MG63 (cell line): ENCODE measurements around the gene C6orf62. TPM values are rescaled to one million over a fixed set of nuclear protein-coding genes. Genes with fewer than 3 reads are reported as not detected.
A peak's percentile ranks its signal among the peaks of the same experiment; 100 is the strongest.
"Not testable (repeated sequence)": the region's sequence is repeated elsewhere in the genome, so short reads cannot be mapped to it uniquely, and the experiment has no call there.

ENCODE experiments used
- DNase-seq: peaks from one replicate; pipeline ENCODE4 v3.0.0-alpha.2; 2020
- H3K27me3 ChIP-seq: fragments of 250-450 bp; sonication (Bioruptor Pico); 2 replicates; pipeline ENCODE4 v1.5.1; 2020; ENCODE audit warnings: mild to moderate bottlenecking, moderate library complexity
- H3K36me3 ChIP-seq: fragments of 250-450 bp; sonication (Bioruptor Pico); 2 replicates; pipeline ENCODE4 v1.5.1; 2020; ENCODE audit warnings: mild to moderate bottlenecking, moderate library complexity
- H3K4me3 ChIP-seq: fragments of 250-450 bp; sonication (Bioruptor Pico); 2 replicates; pipeline ENCODE4 v1.5.1; 2020; ENCODE audit warnings: mild to moderate bottlenecking, moderate library complexity
- H3K9me3 ChIP-seq: fragments of 250-450 bp; sonication (Bioruptor Pico); 2 replicates; pipeline ENCODE4 v1.5.1; 2020; ENCODE audit warnings: mild to moderate bottlenecking, moderate library complexity
- total RNA-seq: library from RNA; depleted of rRNA; stranded (reverse); fragments of >200 nt; shearing (Covaris generic); gene quantifications from 2 replicates; pipeline ENCODE4 v1.2.3, GENCODE V29; 2014; ENCODE audit warnings: low replicate concordance; rRNA removed

C6orf62 gene
- total RNA-seq: 59.1 and 89.8 TPM in 2 replicates

DNA sequence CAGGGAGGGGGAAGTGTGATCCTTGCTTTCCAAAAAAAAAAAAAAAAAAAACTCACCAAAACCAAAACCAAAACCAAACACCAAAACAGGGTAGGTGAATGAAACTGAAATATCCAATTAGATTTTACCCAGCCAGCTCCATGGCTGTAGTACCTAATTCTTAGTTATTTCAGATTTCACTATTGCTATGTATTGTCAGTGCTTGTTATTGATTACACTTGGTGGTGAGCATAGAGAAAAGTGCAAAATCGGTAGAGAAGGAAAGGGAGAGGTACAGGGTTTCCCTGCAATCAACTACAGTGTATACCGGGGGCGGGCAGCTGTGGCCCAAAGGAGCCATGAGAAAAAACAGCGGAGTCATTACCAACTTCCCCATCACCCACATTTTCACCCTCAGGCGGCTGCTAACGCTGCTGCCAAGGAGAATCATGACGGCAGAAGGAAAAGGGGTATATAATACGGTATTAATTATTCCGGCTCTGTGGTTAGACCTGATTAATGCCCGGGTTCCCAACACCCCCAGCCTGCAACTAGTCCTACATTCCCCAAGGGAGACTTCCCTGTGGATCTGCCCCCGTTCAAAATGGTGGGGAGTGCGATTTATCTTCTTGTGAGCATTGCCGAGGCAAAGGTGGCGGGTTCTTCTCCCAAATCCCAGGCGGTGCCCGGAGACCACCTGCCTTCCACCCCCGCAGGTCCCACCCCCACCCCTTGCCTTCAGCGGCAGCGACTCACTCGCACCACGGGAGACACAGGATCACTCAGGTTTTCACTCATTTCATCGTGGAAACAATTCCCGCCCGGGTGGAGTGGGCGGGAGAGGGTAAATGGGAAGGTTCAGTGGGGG, at the start of gene C6orf62:
Gene C6orf62 (minus strand): TSS at position 30 of the 847 bp plus-strand sequence. CDS start 486 bp downstream, outside the sequence.
- DNase-seq: no peak
- peaks cover 46% of the 10 kb centered on the region for H3K36me3 ChIP-seq
- peak within 1 kb of the TSS; percentile 87 for H3K4me3 ChIP-seq
- no peaks in the 10 kb centered on the region for H3K9me3 ChIP-seq
- H3K27me3 ChIP-seq: no peaks in the 10 kb centered on the region

DNA sequence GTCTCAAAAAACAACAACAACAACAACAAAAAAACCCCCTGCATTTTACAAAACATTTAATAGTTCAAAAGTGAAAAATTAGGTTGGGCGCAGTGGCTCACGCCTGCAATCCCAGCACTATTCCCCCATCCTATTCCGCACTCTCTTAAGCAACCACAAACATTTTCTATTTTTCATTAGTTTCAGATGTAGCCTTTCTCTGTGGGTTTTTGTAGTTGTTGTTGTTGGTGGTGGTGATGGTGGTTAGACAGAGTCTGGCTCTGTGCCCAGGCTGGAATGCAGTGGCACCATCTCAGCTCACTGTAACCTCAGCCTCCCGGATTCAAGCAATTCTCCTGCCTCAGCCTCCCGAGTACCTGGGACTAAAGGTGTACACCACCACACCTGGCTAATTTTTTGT, 49.4 kb upstream of the C6orf62 start:
- Histone ChIP-seq H3K36me3 (no peaks in the 10 kb centered on the region), H3K27me3 (no peaks in the 10 kb centered on the region), H3K9me3 (no peaks in the 10 kb centered on the region), H3K4me3 (no peak overlapping the region)
- no peak for DNase-seq

DNA sequence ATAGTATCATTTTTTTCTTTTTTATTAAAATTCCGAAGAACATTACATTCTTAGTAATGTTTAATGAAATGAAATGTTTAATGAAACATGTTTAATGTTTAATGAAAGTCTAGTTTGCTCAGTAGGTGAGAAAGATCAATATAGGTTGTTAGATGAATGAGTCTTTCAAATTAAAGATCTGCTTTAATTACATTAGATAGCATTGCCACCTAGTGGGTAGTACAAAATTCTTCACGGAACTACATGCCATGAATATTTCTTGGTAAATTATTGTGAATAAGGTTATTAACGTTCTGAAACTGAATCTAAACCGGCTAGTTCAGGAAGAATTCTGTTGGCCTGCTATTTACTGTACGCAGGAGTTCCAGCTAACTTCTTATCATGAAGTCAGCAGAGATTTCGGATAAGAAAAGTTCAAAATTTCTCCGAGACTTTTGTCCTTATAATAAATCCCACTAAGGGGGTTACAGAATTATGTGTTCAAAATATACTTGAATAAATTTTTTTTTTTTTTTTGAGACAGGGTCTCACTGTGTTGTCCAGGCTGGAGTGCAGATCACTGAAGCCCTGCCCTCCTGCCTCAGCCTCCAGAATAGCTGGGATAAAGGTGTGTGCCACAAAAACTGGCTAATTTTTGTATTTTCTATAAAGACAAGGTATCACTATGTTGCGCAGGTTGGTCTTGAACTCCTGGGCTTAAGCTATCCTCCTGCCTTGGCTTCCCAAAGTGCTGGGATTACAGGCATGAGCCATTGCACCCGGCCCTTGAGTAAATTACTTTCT, 47.9 kb upstream of the C6orf62 start:
- DNase-seq: no peak
- Histone ChIP-seq H3K27me3 (no peaks in the 10 kb centered on the region), H3K4me3 (no peak overlapping the region), H3K36me3 (no peaks in the 10 kb centered on the region), H3K9me3 (no peaks in the 10 kb centered on the region)

DNA sequence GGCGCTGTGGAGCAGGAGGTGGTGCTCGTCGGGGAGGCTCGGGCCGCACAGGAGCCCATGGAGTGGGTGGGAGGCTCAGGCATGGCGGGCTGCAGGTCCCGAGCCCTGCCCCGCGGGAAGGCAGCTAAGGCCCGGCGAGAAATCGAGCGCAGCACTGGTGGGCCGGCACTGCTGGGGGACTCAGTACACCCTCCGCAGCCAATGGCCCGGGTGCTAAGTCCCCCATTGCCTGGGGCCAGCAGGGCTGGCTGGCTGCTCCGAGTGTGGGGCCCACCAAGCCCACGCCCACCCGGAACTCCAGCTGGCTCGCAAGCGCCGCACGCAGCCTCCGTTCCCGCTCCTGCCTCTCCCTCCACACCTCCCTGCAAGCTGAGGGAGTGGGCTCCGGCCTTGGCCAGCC, 47.0 kb upstream of the C6orf62 start:
- H3K9me3 ChIP-seq, H3K27me3 ChIP-seq, DNase-seq, H3K36me3 ChIP-seq, H3K4me3 ChIP-seq: not testable (repeated sequence)

DNA sequence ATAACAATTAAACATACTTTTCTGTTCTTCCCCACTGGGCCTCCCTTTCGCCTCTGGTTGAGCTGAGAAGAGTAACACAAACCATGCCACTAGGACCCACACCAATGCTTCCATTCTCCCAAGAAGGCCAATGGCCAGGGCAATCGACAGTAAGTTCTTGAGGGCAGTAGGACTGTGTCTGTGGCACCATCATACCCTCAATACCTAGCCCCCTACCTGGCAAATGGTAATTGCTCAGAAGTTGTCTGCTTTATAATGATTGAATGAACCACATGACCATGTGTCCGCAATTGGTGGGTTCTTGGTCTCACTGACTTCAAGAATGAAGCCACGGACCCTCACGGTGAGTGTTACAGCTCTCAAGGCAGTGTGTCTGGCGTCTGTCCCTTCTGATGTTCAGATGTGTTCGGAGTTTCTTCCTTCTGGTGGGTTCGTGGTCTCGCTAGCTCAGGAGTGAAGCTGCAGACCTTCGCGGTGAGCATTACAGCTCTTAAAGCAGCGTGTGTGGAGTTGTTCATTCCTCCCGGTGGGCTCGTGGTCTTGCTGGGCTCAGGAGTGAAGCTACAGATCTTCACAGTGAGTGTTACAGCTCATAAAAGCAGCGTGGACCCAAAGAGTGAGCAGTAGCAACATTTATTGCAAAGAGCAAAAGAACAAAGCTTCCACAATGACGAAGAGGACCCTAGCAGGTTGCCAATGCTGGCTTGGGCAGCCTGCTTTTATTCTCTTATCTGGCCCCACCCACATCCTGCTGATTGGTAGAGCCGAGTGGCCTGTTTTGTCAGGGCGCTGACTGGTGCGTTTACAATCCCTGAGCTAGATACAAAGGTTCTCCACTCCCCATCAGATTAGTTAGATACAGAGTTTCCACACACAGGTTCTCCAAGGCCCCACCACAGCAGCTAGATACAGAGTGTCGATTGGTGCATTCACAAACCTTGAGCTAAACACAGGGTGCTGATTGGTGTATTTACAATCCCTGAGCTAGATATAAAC, 46.2 kb upstream of the C6orf62 start:
- not testable (repeated sequence) for H3K4me3 ChIP-seq, H3K36me3 ChIP-seq, H3K9me3 ChIP-seq, DNase-seq, H3K27me3 ChIP-seq

DNA sequence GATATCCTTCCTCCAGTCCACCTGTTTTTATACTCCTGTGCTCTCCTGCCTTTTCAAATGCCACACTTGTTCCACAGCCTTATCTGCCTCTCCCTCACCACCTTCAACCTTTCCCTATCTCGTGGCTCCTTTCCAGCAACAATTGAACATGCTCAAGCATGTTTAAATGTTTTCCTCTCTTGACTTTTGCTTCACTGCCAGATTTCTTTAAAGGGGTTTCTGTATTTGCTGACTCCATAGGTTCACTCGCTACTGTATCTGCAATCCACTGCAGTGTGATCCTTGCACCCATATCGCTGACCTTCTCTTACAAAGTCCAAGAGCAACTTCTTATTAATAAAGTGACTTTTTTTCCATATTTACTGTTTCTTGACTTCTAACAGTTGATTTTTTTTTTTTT, 44.6 kb upstream of the C6orf62 start:
- no peaks in the 10 kb centered on the region for H3K27me3 ChIP-seq
- no peaks in the 10 kb centered on the region for H3K9me3 ChIP-seq
- H3K4me3 ChIP-seq: no peak overlapping the region
- no peak for DNase-seq
- no peaks in the 10 kb centered on the region for H3K36me3 ChIP-seq

DNA sequence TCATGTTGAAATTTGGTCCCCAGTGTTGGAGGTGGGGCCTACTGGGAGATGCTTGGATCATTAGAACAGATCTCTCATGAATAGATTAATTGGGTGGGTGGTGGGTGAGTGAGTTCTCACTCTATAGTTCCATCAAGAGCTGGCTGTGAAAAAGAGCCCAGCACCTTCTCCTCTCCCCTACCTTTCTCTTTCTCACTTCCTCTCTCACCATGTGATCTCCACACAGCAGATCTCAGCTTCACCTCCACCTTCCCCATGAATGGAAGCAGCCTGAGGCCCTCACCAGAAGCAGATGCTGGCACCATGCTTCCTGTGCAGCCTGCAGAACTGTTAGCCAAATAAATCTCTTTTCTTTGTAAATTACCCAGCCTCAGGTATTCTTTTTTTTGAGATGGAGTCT, 42.9 kb upstream of the C6orf62 start:
- Histone ChIP-seq H3K27me3 (no peaks in the 10 kb centered on the region), H3K36me3 (no peaks in the 10 kb centered on the region), H3K4me3 (no peak overlapping the region), H3K9me3 (no peaks in the 10 kb centered on the region)
- DNase-seq: no peak

DNA sequence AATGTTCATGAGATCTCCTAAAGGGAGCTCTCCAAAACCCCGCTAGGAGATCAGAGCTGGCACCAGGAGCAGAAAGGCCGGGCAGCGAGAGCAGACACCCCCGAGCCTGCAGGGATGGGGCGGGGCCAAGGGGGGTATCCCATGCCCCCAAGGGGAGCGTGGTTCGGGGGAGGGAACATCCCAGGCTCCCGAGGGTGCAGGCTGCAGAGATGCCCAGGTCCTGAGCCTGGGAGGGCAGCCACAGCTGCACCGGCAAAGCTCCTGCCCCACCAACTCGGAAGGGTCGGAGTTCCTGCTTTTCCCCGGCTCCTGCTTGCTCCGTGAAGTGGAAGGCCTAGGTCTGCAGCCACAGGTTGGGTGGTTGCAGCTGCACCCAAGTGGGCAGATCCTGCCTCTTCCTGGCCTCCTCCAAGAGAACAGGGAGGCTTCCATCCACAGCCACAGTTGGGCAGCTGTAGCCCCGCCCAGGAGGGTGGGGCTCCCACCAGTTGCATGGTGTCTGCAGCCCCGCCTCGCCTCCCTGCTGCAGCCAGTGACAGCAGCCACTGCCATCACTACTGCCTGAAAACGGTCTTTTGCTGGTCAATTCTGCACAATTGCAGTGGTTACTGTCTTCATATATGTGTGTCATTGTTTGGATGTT, 42.4 kb upstream of the C6orf62 start:
- H3K4me3 ChIP-seq: no peak overlapping the region
- no peaks in the 10 kb centered on the region for H3K36me3 ChIP-seq
- H3K9me3 ChIP-seq: no peaks in the 10 kb centered on the region
- no peaks in the 10 kb centered on the region for H3K27me3 ChIP-seq
- peak; percentile 15 for DNase-seq

DNA sequence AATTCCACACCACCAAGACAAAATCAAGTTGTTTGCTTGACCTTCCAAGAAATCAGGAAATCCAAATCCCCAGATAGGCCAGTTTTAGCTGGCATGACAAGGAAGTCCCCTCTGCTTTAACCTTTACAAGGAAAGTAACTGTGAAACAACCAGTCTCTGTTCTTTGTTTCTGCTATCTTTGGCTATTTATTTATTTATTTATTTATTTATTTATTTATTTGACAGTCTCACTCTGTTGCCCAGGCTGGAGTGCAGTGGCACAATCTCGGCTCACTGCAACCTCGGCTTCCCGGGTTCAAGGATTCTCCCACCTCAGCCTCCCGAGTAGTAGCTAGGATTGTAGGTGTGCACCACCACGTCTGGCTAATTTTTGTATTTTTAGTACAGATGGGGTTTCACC, 41.3 kb upstream of the C6orf62 start:
- Histone ChIP-seq H3K9me3 (no peaks in the 10 kb centered on the region), H3K27me3 (no peaks in the 10 kb centered on the region), H3K36me3 (no peaks in the 10 kb centered on the region), H3K4me3 (no peak overlapping the region)
- DNase-seq: no peak

DNA sequence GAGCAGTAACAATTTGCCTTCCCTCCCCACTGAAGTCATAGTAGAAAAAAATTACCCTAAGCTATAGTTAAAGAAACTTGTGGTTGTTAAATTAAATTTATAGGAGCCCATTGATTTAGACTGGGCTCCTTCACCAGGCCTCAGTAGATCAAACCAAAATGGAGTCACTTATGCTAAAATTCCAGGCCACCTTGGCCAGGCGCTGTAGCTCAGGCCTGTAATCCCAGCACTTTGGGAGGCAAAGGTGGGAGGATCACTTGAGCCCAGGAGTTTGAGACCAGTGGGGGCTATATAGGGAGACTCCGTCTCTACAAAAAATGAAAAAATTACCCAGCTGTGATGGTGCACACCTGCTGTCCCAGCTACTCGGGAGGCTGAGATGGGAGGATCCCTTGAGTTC, 40.8 kb upstream of the C6orf62 start:
- Histone ChIP-seq H3K27me3 (no peaks in the 10 kb centered on the region), H3K9me3 (no peaks in the 10 kb centered on the region), H3K36me3 (no peaks in the 10 kb centered on the region), H3K4me3 (no peak overlapping the region)
- DNase-seq: no peak

DNA sequence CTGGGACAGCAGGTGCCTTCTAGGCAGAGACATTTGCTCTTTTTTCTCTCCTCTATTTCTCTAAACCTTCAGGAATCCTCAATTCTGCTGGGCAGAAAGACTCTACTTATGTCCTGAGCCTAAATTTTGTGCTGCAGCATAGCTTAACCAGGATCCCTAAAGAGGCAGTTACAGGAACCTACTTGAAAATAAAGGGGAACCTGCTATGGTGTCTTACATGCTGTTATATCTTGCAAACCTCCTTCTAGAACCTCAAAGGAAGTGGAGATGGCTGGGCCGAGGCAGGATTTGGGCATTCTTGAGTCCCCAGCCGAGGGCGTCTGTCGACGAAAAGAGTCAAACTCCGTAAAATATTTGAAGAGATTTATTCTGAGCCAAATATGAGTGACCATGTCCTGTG, 38.7 kb upstream of the C6orf62 start:
- Histone ChIP-seq H3K27me3 (no peaks in the 10 kb centered on the region), H3K36me3 (no peaks in the 10 kb centered on the region), H3K9me3 (no peaks in the 10 kb centered on the region), H3K4me3 (no peak overlapping the region)
- DNase-seq: no peak

DNA sequence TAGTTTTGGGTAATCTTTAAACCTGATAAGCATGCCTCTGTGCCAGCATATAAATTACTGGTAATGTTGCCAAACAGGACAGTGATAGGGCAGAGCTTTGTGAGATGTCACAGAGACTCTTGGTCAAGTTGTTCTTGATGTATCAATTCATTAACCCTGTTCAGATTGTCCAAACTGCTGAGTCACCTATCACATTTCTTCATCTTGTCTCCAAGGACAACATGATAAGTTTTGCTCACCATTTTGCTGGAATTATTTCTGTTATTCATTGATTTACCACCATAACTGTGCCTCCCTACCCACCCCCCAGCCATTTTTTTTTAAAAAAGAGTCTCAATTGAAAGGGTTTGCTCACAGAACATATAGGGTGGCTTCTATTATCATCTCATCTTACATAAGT, 36.3 kb upstream of the C6orf62 start:
- Histone ChIP-seq H3K4me3 (no peak overlapping the region), H3K36me3 (no peaks in the 10 kb centered on the region), H3K27me3 (no peaks in the 10 kb centered on the region), H3K9me3 (no peaks in the 10 kb centered on the region)
- no peak for DNase-seq

DNA sequence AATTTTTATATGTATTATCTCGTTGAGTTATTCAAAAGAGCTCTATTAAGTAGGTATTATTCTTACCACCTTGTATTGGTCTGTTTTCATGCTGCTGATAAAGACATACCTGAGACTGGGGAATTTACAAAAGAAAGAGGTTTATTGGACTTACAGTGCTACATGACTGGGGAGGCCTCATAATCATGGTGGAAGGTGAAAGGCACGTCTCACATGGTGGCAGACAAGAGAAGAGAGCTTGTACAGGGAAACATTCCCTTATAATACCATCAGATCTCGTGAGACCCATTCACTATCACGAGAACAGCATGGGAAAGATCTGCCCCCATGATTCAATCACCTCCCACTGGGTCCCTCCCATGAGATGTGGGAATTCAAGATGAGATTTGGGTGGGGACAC, 35.4 kb upstream of the C6orf62 start:
- not testable (repeated sequence) for H3K4me3 ChIP-seq, H3K36me3 ChIP-seq, H3K27me3 ChIP-seq, H3K9me3 ChIP-seq, DNase-seq

DNA sequence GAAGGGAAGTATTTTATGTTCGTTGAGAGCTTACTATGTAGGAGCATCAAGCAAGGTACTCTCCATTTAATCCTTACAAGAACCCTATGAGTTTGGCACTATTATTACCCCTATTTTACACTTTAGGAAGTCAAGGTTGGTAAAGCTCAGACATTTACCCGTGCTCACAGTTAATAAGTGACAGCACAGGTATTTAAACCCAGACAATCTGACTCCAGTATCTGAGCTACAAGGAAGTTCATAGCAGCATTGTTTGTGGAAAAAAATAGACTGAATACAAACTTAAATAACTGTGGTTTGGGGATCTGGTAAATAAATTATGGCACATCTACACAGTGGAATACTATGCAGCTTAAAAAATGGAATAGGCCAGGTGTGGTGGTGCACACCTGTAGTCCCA, 34.6 kb upstream of the C6orf62 start:
- Histone ChIP-seq H3K36me3 (no peaks in the 10 kb centered on the region), H3K9me3 (no peaks in the 10 kb centered on the region), H3K4me3 (no peak overlapping the region), H3K27me3 (no peaks in the 10 kb centered on the region)
- DNase-seq: no peak

DNA sequence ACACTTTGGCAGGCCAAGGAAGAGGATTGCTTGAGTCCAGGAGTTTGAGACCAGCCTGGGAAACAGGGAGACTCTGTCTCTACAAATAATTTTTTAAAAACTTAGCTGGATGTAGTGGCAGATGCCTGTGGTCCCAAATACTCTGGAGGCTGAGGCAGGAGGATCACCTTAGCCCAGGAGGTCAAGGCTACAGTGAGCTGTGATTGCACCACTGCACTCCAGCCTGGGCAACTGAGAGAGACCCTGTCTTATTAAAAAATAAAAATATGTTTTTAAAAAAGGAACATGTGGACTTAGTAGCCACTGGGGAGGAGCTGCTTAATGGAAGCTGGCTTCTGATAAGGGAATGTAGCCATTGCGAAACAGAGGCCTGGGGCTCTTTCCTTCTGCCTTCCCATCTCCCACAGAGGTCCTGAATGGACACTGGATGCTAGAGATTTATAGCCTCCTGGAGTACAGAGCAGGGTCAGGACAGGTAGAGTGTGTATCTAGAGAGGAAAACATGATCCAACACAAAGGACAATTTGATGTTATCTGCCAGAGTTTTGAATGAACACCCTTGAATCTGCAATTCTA, 34.1 kb upstream of the C6orf62 start:
- Histone ChIP-seq H3K4me3 (no peak overlapping the region), H3K36me3 (no peaks in the 10 kb centered on the region), H3K9me3 (no peaks in the 10 kb centered on the region), H3K27me3 (no peaks in the 10 kb centered on the region)
- no peak for DNase-seq

DNA sequence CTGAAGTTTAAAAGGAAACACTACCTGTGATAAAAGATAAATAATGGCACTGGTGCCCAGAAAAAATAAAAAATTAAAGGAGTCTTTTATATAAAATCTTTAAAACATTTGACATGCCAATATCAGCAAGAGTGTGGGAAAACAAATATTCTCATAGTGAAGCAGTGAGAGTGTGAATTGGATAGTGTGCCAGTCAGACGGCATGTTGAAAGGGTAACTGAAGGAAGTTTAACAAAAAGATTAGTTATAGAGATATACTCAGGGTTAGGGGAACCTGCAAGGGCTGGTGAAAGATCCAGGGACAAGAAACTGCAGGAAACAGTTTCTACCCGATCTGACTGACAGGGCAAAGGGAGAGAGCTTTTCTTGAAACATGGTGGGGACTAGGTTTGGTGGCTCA, 33.5 kb upstream of the C6orf62 start:
- Histone ChIP-seq H3K4me3 (no peak overlapping the region), H3K36me3 (no peaks in the 10 kb centered on the region), H3K27me3 (no peaks in the 10 kb centered on the region), H3K9me3 (no peaks in the 10 kb centered on the region)
- no peak for DNase-seq
